DMS153 treated with DMSO at 0.1 percent for 48 hours (cell line): ENCODE data around the gene ENTREP3.
"Not testable (repeated sequence)": the region's sequence is repeated elsewhere in the genome, so short reads cannot be mapped to it uniquely, and the experiment has no call there.

Experiments used
- DNase-seq: peaks from one replicate; lab custom pipeline; 2025; ENCODE audit not compliant: unreplicated experiment; lab: John Stamatoyannopoulos, UW

ENTREP3 gene, protein sequence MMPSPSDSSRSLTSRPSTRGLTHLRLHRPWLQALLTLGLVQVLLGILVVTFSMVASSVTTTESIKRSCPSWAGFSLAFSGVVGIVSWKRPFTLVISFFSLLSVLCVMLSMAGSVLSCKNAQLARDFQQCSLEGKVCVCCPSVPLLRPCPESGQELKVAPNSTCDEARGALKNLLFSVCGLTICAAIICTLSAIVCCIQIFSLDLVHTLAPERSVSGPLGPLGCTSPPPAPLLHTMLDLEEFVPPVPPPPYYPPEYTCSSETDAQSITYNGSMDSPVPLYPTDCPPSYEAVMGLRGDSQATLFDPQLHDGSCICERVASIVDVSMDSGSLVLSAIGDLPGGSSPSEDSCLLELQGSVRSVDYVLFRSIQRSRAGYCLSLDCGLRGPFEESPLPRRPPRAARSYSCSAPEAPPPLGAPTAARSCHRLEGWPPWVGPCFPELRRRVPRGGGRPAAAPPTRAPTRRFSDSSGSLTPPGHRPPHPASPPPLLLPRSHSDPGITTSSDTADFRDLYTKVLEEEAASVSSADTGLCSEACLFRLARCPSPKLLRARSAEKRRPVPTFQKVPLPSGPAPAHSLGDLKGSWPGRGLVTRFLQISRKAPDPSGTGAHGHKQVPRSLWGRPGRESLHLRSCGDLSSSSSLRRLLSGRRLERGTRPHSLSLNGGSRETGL

DNA sequence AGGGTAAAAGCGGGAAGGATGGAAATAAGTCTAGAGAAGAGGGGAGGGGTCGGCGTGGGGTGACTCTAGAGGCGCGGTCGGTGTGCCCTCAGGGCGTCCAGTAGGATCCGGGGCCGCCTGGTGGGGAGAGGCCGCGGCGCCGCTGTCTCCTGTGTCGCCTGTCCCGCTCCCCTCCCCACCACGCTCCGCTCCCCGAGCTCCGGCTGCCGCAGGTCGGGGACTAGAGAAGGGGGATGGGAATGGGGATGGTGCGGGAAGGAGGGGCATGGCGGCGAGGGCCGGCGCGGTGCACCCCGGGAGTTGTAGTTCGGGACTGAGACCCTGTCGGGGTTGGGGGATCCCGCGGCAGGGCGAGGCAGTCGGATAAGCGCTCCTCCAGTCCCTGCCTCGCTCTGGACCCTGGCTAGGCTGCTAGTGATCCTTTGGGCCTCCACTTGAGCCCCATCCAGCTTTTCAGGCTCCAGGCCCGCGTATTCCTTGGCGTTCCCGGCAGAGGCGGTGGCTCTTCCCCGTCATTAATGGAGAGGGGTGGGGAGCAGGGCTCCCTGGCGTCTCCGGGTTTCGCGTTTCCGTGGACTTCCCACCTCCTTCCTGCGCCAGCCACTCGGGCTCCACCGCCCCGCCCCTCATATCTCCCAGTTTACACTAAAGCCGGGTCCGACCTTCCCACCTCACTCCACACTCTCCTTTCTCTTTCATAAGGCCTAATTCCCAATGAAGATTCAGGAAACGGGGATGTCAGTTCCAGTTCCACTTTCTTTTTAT is at the start of gene ENTREP3:
TSS of gene ENTREP3 (minus strand) at position 241 of the 765 bp plus-strand sequence. CDS start 606 bp downstream, outside the sequence.
- peak; percentile 82 for DNase-seq

DNA sequence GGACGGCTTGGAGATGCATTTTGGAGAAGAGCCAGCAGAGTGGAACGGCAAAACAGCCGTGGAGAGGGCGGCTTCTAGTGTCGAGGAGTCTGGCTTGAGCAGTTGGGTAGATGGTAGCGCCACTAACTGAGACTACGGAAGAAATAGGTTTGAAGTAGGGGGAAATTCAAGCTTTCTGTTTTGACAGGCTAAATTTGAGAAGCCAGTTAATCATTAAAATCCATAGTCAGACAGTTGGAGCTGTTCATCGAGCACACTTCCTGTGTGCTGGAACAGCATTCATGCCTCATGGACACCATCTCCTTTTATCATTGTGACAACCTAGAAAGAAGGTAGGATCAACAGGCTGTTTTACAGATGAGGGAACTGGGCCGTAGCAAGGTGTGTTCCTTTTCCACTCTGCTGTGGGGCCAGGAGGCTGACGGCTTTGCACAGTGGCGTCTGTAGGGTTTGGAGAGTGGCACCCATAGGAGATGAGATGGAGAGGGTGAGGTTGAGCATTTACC is 49.3 kb upstream of the ENTREP3 start:
- no peak for DNase-seq

DNA sequence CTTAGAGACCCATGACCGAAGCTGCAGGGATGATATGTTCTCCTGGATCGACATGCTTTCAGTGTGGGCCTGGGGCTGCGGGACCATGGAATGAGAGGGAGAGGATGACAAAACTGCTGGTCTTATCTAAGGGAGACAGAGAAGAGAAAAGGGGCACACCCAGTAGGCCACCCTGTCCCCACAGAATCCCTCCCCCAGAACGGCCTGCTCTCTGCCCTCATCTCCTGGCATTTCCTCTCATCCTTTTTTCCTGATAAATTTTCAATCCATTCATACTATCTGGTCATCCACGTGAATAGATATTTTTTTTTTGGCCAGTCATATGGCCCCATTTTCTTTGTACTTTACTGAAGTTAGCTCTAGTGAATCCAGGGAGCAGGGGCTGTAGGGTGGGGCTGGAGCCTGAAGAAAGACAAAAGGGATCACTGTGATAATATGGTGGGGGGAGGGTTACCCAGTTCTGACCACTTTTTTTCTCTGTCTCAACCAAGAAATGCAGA is 46.1 kb upstream of the ENTREP3 start, which contains the start of gene PKLR:
TSS of gene PKLR (minus strand) at position 97 of the 500 bp plus-strand sequence. CDS start at position 54, 43 bp downstream.
- DNase-seq = no peak

DNA sequence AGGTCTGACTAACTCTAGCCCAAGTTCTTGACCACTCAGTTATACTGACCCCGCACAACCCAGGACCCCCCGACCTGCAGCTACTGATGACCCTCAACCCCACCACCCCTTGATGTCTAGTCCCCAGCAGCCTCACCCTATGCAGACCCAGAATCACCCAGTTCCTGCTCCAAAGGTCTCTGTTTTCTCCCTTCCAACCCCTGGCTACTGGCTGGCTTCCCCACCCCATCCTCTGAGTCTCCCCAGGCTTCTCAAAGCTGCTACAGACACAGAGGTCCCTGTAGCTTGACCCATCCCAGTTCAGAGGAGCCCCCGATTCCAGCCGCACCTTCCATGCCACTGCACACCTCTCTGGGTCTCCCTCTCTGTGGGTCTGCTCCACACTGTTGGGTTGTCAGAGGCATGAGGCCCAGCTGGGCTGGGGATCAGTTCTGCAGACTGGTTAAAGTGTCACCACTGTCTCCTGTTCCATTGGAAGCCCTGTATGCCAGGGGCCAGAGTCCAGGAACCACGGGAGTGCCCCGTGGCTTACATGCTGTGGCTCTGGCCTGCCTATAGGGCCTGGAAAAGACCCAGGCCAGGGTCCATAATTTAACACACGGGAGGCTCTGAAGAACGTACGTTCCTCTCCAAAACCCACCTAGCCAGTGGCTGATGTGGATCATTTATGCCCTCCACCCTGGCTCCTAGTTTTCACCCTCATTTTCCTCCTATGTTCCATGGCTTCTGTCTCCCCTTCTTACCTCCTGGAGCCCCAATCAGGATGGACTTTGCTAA is 45.5 kb upstream of the ENTREP3 start:
- DNase-seq = no peak

DNA sequence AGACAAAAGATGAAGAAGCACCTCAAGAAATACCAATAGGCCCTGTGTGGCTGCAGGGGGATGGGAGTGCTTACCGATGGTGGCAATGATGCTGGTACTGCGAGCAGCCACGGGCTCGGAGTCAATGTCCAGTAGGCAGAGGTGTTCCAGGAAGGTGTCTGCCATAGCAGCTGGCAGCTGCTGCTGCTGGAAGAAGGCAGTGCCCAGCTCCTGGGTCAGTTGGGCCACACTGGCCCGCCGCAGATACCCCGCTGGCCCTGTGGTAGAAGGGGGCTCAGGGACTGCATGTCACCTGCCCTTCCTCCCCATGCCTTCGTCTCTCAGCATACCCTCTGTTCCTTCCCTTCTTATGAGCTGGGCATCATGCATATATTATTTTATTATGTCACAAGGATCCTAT is 44.7 kb upstream of the ENTREP3 start:
- DNase-seq = no peak

DNA sequence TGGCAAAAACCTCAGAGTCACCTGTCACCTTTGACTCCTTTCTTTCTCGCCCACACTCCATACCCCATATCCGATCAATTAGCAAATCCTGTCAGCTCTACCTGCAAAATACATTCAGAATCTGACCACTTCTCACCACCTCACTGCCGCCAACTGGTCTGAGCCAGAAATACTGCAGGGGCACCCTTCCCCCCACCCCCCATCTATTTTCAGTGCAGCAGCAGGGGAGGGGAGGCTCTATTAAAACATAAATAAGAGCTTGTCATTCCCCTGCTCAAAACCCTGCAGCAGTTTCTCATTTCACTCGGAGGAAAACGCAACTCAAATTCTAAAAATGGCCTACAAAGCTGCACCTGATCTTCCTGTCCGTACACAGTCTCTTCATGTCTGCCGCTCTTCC is 42.1 kb upstream of the ENTREP3 start:
- DNase-seq = no peak

DNA sequence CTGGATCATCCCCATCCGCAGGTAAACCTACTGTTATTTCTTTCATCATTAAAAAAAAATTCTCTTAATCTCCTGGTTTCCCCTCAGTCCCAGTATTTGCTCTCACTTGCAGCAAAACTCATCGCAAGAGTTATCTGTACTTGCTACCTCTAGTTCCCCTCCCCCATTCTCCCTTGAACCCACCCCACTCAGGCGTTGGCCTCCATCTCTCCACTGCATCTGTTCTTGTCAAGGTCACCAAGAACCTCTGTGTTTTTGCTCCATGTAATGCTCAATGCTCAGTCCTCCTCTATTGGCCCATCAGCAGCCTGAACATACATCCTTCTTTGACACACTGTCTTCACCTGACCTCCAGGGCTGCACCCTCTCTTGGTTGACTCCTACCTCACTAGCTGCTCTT is 41.4 kb upstream of the ENTREP3 start:
- DNase-seq = no peak

DNA sequence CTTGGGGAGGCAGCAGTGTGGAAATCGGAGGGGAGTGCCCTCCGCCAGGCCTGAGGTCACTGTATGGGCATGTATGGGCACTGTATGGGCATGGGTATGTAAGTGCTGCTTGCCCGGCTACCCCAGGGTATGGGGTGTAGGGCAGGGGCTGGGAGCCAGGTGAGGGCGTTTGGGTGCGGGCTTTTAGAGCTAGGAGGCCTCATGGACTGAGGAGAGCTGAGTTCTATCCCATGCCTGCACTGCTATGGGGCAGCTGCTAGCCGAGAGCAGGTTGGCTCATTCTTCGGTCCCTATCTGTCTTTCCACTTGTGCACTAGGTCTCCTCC is 40.6 kb upstream of the ENTREP3 start:
- DNase-seq = no peak

DNA sequence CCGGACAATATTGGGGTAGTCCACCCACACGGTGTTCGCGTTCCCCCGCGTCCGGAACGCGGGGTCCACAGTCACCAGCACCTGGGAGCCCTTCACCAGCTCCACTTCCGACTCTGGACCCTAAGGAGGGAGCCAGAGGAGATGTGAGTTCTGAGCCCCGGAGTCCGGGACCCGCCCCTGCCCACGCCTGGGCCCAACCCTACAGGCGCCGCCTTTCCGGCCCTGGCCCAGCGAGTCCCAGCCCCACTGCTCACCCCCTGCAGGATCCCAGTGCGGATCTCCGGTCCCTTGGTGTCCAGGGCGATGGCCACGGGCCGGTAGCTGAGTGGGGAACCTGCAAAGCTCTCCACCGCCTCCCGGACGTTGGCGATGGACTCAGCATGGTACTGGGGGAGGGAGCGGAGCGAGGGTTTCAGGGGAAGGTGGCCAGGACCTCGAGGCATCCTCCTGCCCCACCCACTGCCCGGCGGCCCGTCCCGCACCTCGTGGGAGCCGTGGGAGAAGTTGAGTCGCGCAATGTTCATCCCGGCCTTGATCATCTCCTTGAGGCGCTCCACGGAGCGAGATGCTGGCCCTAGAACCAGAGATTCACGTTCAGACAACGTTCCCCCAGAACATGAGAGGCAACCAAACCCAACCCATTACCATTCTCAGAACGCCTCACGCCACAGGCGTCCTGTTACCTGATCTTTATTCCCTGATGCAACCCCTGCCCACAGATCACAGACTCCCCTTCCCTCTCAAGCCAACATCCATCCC is 40.1 kb upstream of the ENTREP3 start:
- no peak for DNase-seq

DNA sequence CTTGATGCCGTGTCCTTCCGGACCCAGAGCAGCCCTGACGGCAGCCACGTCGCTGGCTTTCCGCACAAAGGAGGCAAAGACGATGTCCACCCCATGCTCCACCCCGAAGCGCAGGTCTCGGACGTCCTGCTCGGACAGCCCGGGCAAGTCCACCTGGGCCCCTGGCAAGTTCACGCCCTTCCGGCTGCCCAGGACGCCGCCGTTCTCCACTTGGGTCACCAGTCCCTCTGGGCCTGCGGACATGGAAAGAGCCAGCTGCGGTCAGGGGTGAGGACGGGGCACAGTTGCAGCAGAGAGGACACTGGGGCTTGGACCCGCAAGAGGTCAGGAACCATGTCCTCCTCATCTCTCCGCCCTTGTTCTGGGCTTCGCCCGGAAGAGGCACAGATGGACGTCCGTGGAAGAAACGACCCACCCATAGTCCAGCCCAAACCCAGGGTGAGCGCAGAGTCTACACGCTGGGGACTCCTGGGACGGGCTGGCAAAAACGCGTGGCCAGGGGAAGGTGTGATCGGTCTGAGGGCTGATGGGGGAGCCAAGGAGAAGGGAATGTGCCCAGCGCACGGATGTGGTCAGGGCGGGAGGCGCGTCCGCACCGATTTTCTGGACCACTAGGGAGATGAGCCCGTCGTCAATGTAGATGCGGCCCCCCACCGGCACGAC is 39.4 kb upstream of the ENTREP3 start:
- DNase-seq = no peak

DNA sequence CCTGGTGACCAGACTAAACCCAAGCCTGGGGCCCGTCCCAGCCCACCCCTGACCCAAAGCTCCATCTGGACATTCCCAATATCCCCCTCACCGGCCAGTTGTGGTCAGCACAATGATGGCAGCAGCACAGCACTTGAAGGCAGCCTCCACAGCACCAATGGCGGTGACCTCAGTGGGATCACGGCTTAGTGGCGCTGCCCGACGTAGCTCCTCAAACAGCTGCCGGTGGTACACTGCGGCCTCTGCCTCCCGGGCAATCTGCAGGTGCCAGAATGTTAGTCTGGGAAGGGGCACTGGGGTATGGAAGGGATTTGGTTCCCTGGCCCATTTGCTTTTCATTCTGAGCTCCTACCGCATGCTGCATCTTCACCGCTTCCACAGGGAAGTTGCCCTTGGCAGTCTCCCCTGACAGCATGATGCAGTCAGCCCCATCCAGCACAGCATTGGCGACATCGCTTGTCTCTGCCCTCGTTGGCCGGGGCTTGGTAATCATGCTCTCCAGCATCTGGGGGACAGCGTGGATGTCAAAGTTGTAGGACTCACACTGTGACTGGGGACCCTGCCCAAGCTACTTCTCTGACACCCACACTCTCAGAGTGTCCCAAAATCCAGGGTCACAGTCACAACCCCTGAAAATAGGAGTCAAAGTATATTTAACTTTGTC is 37.9 kb upstream of the ENTREP3 start:
- no peak for DNase-seq

DNA sequence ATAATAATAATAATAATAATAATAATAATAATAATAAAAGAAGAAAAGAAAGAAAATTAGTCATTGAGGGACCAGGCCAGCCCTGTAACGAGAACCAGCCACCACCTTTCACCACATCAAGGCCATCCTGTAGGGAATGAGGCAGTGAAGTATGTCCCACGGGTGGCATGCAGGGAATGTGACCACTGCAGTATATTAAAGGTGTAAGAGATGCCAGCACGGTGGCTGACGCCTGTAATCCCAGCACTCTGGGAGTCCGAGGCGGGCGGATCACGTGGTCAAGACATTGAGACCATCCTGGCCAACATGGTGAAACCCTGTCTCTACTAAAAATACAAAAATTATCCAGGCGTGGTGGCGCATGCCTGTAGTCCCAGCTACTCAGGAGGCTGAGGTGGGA is 35.7 kb upstream of the ENTREP3 start:
- DNase-seq = not testable (repeated sequence)

DNA sequence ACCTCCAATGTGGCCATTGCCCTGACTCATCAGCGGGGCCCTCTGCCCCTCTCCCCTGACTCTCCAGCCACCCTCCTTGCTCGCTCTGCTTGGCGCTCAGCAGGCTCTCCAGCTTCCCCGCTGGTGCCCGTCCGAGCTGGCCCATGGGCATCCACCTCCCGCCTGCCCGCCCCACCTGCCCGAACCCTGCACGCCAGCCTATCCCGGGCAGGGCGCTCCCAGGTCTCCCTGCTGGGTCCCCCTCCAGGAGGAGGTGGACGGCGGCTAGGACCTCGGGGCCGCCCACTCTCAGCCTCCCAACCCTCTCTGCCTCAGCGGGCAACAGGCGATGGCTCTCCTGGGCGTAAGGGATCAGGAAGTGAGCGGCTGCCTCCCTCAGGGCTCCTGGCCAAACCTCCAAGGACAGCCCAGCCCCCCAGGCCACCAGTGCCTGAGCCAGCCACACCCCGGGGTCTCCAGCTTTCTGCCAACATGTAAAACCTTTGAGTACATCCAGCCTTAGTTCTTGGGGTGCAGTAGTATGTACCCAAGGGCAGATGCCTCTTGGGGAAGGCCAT is 32.8 kb upstream of the ENTREP3 start:
- DNase-seq = no peak

DNA sequence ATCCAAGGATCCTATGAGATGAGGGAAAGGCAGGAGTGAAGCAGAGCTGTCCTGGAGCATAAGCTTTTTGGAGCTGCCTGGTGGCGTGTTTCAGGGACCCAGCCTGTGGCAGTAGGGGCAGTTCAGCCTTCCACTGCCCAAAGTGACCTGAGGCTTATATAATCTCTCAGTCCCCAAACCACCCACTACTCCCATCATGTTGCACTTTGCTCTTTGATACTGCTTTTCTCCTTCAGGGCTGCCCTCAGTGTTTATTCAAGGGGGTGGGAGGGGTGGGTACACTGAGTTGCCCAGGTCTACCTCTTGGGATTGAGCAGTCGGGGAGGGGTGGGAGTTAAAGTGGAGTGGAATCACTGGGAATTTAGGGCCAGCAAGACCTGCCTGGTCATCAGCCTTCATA is 31.3 kb upstream of the ENTREP3 start:
- DNase-seq = no peak

DNA sequence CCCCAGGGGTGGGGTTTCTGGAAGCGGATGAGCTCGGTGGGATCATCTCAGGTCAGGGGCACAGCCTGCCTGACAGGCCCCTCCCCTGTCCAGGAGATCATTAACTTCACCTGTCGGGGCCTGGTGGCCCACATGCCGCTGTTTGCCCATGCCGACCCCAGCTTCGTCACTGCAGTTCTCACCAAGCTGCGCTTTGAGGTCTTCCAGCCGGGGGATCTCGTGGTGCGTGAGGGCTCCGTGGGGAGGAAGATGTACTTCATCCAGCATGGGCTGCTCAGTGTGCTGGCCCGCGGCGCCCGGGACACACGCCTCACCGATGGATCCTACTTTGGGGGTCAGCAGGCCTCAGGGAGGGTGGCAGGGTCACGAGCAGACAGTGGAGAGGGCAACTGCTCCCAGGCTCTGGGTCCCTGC is 30.4 kb upstream of the ENTREP3 start:
- no peak for DNase-seq

DNA sequence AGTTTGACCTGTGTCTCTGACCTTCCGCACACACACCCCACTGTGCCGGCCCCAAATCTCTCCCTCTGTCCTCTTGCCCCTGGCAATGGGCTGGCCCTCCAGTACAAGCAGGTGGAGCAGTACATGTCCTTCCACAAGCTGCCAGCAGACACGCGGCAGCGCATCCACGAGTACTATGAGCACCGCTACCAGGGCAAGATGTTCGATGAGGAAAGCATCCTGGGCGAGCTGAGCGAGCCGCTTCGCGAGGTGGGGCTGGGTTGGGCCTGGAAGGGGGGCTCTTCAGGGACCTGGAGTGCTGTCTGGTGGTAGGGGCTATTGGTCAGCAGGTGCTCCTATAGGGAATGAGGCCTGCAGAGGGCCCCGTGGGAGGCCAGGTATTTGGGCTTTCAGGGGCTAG is 29.8 kb upstream of the ENTREP3 start:
- DNase-seq = no peak

DNA sequence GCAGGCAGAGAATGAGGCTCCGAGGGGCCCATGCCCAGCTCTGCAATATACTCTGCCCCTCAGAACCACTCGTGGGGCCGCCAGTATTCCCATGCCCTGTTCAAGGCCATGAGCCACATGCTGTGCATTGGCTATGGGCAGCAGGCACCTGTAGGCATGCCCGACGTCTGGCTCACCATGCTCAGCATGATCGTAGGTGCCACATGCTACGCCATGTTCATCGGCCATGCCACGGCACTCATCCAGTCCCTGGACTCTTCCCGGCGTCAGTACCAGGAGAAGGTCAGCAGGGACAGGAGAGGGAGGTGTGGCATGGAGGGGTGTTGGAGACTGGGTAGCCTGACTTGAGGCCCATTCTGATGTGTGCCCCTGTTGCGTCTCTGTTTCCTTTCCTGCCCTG is 29.2 kb upstream of the ENTREP3 start:
- DNase-seq = no peak

DNA sequence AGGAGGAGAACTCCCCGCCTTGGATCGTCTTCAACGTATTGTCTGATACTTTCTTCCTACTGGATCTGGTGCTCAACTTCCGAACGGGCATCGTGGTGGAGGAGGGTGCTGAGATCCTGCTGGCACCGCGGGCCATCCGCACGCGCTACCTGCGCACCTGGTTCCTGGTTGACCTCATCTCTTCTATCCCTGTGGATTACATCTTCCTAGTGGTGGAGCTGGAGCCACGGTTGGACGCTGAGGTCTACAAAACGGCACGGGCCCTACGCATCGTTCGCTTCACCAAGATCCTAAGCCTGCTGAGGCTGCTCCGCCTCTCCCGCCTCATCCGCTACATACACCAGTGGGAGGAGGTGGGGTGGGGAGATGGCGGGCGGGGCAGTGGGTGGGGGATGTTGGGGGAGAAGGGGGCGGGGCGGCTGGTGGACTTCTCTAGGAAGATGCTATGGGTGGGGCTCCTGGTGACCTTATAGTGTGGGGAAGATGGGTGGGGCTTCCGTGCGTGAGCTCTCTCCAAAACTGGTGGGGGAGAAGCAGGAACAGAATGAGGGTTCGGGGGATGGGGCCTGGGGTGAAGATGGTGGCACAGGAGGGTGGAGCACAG is 27.3 kb upstream of the ENTREP3 start:
- DNase-seq = no peak
